Ishikawa (cell line): ENCODE measurements around the gene TCF7L2.

Experiments used
- CEBPB ChIP-seq: IDR thresholded peaks from 2 replicates; pipeline ENCODE4 v1.6.1; 2012
- CREB1 ChIP-seq: IDR thresholded peaks from 2 replicates; pipeline ENCODE4 v1.6.1; 2012; ENCODE audit warnings: low read depth
- EGR1 ChIP-seq: IDR thresholded peaks from 2 replicates; pipeline ENCODE4 v1.6.1; 2012
- EP300 ChIP-seq: IDR thresholded peaks from 2 replicates; pipeline ENCODE4 v1.6.1; 2012; ENCODE audit warnings: borderline replicate concordance
- FOXM1 ChIP-seq: IDR thresholded peaks from 2 replicates; pipeline ENCODE4 v1.6.1; 2012; ENCODE audit warnings: low read depth, borderline replicate concordance
- NFIC ChIP-seq: IDR thresholded peaks from 2 replicates; pipeline ENCODE4 v1.6.1; 2012
- RAD21 ChIP-seq: IDR thresholded peaks from 2 replicates; pipeline ENCODE4 v1.6.1; 2012; ENCODE audit warnings: low read depth
- TAF1 ChIP-seq: IDR thresholded peaks from 2 replicates; pipeline ENCODE4 v1.6.1; 2012; ENCODE audit warnings: low read depth, mild to moderate bottlenecking
- TCF12 ChIP-seq: IDR thresholded peaks from 2 replicates; pipeline ENCODE4 v1.6.1; 2012; ENCODE audit warnings: low read depth
- TEAD4 ChIP-seq: IDR thresholded peaks from 2 replicates; pipeline ENCODE4 v1.6.1; 2012
- YY1 ChIP-seq: IDR thresholded peaks from 2 replicates; pipeline ENCODE4 v1.6.1; 2012; ENCODE audit warnings: low read depth
- ZBTB7A ChIP-seq: IDR thresholded peaks from 2 replicates; pipeline ENCODE4 v1.6.1; 2012; ENCODE audit warnings: low read depth
- TF ChIP-seq, protein P1 (sequence below): IDR thresholded peaks from 2 replicates; pipeline ENCODE4 v1.6.1; 2012; ENCODE audit warnings: low read depth, mild to moderate bottlenecking
- TF ChIP-seq, protein P2 (sequence below): IDR thresholded peaks from 2 replicates; pipeline ENCODE4 v1.6.1; 2012
- TF ChIP-seq, protein P3 (sequence below): IDR thresholded peaks from 2 replicates; pipeline ENCODE4 v1.6.1; 2012

The TCF7L2 gene

DNA sequence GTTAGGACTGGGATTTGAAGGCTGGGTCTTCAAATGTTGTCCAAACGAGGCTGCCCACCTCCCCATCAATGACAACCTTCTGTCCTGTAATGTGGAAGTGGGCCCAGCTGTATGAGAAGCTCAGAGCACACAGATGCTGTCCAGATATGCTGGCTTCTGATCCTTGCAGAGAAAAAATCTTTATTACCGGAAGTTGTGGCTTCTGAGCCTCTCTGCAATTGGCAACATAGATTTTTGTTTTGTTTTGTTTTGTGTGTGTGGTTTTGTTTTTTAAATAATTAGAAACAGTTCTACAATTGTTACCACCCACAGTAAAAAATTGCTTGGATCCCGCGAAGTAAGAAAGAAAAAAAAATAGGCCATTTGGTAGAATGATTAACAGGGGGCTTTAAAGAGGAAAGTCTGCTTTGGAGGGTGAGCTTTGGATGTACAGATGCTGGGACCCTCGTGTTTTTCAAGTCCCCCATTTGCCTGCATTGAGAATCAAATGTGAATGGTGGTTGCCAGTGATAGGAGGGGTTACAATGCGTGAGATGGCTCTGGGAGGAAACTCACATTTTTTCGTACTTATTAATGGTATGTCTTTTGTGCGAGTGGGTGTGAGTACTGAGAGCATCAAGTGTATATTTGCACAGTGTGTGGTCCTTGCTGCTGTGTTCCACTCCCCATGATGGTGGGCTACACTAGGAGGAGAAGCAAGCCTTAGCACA is 153.2 kb downstream of the TCF7L2 start:
- TF ChIP-seq EGR1, result no peak
- TF ChIP-seq ZBTB7A, result no peak
- no peak for TF ChIP-seq FOXM1
- TF ChIP-seq TEAD4, result no peak
- no peak for TF ChIP-seq CEBPB
- TF ChIP-seq, protein P1, sequence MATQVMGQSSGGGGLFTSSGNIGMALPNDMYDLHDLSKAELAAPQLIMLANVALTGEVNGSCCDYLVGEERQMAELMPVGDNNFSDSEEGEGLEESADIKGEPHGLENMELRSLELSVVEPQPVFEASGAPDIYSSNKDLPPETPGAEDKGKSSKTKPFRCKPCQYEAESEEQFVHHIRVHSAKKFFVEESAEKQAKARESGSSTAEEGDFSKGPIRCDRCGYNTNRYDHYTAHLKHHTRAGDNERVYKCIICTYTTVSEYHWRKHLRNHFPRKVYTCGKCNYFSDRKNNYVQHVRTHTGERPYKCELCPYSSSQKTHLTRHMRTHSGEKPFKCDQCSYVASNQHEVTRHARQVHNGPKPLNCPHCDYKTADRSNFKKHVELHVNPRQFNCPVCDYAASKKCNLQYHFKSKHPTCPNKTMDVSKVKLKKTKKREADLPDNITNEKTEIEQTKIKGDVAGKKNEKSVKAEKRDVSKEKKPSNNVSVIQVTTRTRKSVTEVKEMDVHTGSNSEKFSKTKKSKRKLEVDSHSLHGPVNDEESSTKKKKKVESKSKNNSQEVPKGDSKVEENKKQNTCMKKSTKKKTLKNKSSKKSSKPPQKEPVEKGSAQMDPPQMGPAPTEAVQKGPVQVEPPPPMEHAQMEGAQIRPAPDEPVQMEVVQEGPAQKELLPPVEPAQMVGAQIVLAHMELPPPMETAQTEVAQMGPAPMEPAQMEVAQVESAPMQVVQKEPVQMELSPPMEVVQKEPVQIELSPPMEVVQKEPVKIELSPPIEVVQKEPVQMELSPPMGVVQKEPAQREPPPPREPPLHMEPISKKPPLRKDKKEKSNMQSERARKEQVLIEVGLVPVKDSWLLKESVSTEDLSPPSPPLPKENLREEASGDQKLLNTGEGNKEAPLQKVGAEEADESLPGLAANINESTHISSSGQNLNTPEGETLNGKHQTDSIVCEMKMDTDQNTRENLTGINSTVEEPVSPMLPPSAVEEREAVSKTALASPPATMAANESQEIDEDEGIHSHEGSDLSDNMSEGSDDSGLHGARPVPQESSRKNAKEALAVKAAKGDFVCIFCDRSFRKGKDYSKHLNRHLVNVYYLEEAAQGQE, result no peak
- no peak for TF ChIP-seq TAF1
- TF ChIP-seq CREB1, result no peak
- no peak for TF ChIP-seq RAD21

DNA sequence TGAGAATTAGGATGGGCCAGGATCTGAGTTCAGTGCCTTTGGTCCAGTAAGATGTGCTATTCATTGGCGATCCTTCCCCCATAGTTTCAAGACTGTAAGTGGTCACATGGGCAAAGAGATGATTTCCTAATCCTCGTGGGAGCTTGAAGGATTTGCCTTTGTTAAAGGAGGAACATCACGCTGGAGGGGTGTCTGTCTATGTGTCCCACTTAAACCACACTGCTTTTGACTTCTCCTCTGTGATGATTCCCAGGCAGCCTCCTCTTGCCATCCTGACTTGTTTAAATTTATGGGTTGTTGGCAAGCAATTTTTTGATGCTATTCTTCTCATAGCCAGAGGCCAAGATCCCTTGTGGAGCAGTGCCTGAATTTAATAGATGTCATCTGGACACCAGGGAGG is 154.0 kb downstream of the TCF7L2 start:
- TF ChIP-seq EP300, result no peak
- TF ChIP-seq, protein P1, result no peak
- TF ChIP-seq CEBPB, result no peak
- TF ChIP-seq EGR1, result no peak
- no peak for TF ChIP-seq ZBTB7A

DNA sequence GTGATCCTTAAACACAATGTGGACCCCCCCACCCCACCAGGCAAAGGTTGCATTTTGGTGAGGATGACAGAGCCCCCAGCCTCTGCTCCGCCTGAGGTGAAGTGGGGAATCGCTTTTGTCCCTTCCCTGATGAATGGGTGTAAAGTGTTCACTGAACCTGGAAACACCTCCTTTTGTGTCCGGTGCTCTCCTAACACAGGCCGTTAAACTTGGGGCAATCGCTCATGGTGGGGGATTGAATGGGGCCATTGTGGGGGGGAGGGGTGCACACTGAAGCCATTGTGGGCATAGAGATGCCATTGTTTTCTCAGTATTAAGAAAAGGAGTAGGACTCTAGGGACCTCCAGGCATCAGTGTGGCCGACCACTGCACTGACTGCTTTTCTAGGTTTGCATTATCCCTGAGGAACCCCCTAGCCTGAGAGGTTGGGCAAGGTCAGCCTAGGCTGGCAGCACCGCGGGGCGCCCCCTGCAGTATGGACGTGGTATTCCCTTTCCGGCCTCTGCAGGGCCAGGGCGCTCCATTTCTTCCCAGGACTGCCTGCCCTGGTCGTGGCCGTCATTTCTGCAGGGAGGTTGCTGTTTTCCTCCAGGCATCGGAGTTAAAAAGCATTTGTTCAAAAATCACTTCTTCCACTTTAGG is 158.3 kb downstream of the TCF7L2 start:
- peak; percentile 65 for TF ChIP-seq RAD21
- no peak for TF ChIP-seq TAF1

DNA sequence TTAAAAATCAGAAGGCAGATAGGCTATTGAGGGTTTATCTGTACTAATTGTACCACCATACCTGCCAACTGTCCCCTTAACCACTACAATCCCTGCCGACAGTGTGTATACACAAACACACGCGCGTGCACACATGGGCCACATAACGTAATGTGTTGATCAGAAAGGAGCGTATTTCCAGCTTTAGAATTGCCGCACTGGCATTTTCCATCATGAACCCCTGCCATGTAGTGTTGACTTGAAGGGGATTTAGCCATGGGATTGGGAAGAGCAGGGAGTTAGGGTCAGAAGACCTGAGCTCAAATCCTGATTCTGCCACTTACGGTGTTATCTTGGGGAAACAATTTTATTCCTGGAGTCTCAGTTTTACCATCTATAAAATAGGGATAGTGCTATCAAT is 158.9 kb downstream of the TCF7L2 start:
- no peak for TF ChIP-seq EGR1
- TF ChIP-seq TCF12, result no peak
- no peak for TF ChIP-seq YY1
- TF ChIP-seq EP300, result no peak
- TF ChIP-seq RAD21, result no peak
- no peak for TF ChIP-seq CREB1
- TF ChIP-seq, protein P2, sequence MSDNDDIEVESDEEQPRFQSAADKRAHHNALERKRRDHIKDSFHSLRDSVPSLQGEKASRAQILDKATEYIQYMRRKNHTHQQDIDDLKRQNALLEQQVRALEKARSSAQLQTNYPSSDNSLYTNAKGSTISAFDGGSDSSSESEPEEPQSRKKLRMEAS, result no peak
- no peak for TF ChIP-seq NFIC
- TF ChIP-seq, protein P1, result no peak
- TF ChIP-seq ZBTB7A, result no peak
- TF ChIP-seq, protein P3, sequence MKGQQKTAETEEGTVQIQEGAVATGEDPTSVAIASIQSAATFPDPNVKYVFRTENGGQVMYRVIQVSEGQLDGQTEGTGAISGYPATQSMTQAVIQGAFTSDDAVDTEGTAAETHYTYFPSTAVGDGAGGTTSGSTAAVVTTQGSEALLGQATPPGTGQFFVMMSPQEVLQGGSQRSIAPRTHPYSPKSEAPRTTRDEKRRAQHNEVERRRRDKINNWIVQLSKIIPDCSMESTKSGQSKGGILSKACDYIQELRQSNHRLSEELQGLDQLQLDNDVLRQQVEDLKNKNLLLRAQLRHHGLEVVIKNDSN, result no peak
- TF ChIP-seq TEAD4, result no peak

- no peak for TF ChIP-seq TAF1
- no peak for TF ChIP-seq ZBTB7A
- no peak for TF ChIP-seq CEBPB
- TF ChIP-seq EP300, result no peak
- no peak for TF ChIP-seq YY1
- TF ChIP-seq, protein P2, result no peak
- no peak for TF ChIP-seq FOXM1
- TF ChIP-seq TEAD4, result no peak
- TF ChIP-seq, protein P1, result no peak
- no peak for TF ChIP-seq NFIC
- TF ChIP-seq EGR1, result no peak
- TF ChIP-seq CREB1, result no peak
- TF ChIP-seq TCF12, result no peak
- no peak for TF ChIP-seq RAD21
- TF ChIP-seq, protein P3, result no peak
These were observed 161.2 kb downstream of the TCF7L2 start for GRCh38 chr10:113111260-113111659.
